Measurements from ENCODE around the gene ACAN. TPM values are rescaled to one million over a fixed set of nuclear protein-coding genes. Genes with fewer than 3 reads are reported as not detected.

The ACAN gene
- total RNA-seq, 2 donors from 2014 or later = 0.16 TPM; not detected in 1

DNA sequence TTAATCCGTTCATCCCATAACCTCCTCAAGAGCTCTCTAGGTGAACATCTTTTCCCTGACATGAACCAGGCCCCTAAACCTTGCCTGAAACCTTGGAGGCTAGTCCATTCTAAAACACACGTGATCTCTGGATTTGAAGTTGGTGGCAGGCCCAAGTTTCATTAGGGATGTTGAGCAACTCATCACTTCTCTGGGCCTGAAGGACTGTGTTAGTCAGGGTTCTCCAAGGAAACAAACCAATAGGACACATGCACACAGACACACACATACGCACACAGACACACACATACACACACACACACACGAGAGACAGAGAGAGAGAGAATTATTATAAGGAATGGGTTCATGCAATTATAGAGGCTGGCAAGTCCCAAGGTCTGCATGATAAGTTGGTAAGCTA, 31.9 kb downstream of the ACAN start:
- no peak overlapping the region for H3K4me3 ChIP-seq
- H3K4me1 ChIP-seq = no peaks in the 10 kb centered on the region
- no peak for DNase-seq (ENCODE audit: low spot score)
- no peak overlapping the region for H3K27ac ChIP-seq
- H3K36me3 ChIP-seq = no peaks in the 10 kb centered on the region
- no peaks in the 10 kb centered on the region for H3K9me3 ChIP-seq
- TF ChIP-seq, protein P1, sequence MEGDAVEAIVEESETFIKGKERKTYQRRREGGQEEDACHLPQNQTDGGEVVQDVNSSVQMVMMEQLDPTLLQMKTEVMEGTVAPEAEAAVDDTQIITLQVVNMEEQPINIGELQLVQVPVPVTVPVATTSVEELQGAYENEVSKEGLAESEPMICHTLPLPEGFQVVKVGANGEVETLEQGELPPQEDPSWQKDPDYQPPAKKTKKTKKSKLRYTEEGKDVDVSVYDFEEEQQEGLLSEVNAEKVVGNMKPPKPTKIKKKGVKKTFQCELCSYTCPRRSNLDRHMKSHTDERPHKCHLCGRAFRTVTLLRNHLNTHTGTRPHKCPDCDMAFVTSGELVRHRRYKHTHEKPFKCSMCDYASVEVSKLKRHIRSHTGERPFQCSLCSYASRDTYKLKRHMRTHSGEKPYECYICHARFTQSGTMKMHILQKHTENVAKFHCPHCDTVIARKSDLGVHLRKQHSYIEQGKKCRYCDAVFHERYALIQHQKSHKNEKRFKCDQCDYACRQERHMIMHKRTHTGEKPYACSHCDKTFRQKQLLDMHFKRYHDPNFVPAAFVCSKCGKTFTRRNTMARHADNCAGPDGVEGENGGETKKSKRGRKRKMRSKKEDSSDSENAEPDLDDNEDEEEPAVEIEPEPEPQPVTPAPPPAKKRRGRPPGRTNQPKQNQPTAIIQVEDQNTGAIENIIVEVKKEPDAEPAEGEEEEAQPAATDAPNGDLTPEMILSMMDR (IDR thresholded peaks at IDR 0.05) = no peak
- H3K27me3 ChIP-seq = no peaks in the 10 kb centered on the region

- no peaks in the 10 kb centered on the region for H3K27me3 ChIP-seq
- H3K9me3 ChIP-seq = no peaks in the 10 kb centered on the region
- no peak overlapping the region for H3K27ac ChIP-seq
- H3K4me1 ChIP-seq = no peaks in the 10 kb centered on the region
- no peaks in the 10 kb centered on the region for H3K36me3 ChIP-seq
- no peak overlapping the region for H3K4me3 ChIP-seq
- TF ChIP-seq, protein P1 (IDR thresholded peaks at IDR 0.05) = no peak
- no peak for DNase-seq (ENCODE audit: low spot score)
Measured at GRCh38 chr15:88835646-88836045, 32.4 kb downstream of the ACAN start.

DNA sequence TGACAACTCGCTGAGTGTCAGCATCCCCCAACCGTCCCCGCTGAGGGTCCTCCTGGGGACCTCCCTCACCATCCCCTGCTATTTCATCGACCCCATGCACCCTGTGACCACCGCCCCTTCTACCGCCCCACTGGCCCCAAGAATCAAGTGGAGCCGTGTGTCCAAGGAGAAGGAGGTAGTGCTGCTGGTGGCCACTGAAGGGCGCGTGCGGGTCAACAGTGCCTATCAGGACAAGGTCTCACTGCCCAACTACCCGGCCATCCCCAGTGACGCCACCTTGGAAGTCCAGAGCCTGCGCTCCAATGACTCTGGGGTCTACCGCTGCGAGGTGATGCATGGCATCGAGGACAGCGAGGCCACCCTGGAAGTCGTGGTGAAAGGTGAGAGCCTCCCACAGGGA, 35.4 kb downstream of the ACAN start:
- H3K4me3 ChIP-seq = no peak overlapping the region
- TF ChIP-seq, protein P1 (IDR thresholded peaks at IDR 0.05) = no peak
- no peaks in the 10 kb centered on the region for H3K27me3 ChIP-seq
- H3K4me1 ChIP-seq = no peaks in the 10 kb centered on the region
- no peak overlapping the region for H3K27ac ChIP-seq
- H3K36me3 ChIP-seq = no peaks in the 10 kb centered on the region
- H3K9me3 ChIP-seq = no peaks in the 10 kb centered on the region
- DNase-seq (ENCODE audit: low spot score) = no peak

- no peak overlapping the region for H3K4me3 ChIP-seq
- H3K9me3 ChIP-seq = no peaks in the 10 kb centered on the region
- H3K4me1 ChIP-seq = no peaks in the 10 kb centered on the region
- TF ChIP-seq, protein P1 (IDR thresholded peaks at IDR 0.05) = no peak
- H3K27me3 ChIP-seq = no peaks in the 10 kb centered on the region
- H3K27ac ChIP-seq = no peak overlapping the region
- no peaks in the 10 kb centered on the region for H3K36me3 ChIP-seq
- no peak for DNase-seq (ENCODE audit: low spot score)
Measured at GRCh38 chr15:88839146-88839545, 35.9 kb downstream of the ACAN start.

- H3K4me3 ChIP-seq = no peak overlapping the region
- H3K4me1 ChIP-seq = no peaks in the 10 kb centered on the region
- no peaks in the 10 kb centered on the region for H3K36me3 ChIP-seq
- no peak overlapping the region for H3K27ac ChIP-seq
- no peaks in the 10 kb centered on the region for H3K9me3 ChIP-seq
- TF ChIP-seq, protein P1 (IDR thresholded peaks at IDR 0.05) = no peak
- no peaks in the 10 kb centered on the region for H3K27me3 ChIP-seq
- no peak for DNase-seq (ENCODE audit: low spot score)
Measured at GRCh38 chr15:88839961-88840360, 36.7 kb downstream of the ACAN start.

DNA sequence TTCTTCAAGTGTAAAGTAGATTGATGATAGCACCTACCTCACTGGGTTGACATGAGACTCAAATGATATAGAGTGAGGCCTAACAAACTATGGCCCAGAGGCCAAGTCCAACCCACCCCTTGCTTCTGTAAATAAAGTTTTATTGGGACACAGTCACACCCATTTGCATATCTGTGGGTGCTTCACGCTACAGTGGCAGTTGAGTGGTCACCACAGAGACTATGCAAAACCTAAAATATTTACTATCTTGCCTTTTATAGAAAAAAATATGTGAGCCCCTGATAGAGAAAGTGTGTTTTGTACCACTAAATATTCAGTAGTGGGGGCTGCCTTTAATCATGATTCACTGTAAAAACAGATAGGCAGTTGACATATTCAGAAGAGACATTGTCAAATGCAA, 38.0 kb downstream of the ACAN start:
- TF ChIP-seq, protein P1 (IDR thresholded peaks at IDR 0.05) = no peak
- no peak for DNase-seq (ENCODE audit: low spot score)
- no peaks in the 10 kb centered on the region for H3K4me1 ChIP-seq
- H3K4me3 ChIP-seq = no peak overlapping the region
- no peaks in the 10 kb centered on the region for H3K27me3 ChIP-seq
- no peaks in the 10 kb centered on the region for H3K9me3 ChIP-seq
- no peak overlapping the region for H3K27ac ChIP-seq
- H3K36me3 ChIP-seq = no peaks in the 10 kb centered on the region

All from right atrium auricular region (tissue), 2 donors.